ENCODE measurements around the gene EIF2S1. TPM values are rescaled to one million over a fixed set of nuclear protein-coding genes. Genes with fewer than 3 reads are reported as not detected.

EIF2S1 gene
- total and polyA plus RNA-seq, 2 experiments from 2014 or later: 106 to 123 TPM

DNA sequence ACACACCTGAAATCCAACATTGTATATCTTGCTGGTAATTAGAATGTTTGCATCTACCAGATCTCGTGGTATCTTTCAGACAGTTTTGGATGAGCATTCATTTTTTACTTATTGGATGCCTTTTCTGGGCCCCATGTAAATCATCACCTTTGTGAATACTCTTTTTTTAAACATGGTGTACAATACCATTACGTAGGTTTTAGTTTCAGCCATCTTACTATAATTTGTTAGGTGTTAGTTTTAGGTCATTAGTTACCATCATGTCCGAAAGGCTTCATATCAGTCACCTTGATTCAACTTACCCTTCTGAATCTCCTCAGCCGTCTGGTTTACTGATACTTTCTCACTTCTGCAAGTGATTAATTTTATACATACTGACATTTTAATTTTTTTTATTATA is 5.3 kb downstream of the EIF2S1 start:
- Histone ChIP-seq H3K4me2 (no peak overlapping the region), H3K4me1 (ENCODE audit: insufficient read depth) (peaks cover 13% of the 10 kb centered on the region), H3K27ac (no peak overlapping the region), H3K9me2 (replicated peaks; ENCODE audit: insufficient read depth) (no peaks in the 10 kb centered on the region), H3K4me3 (no peak overlapping the region), H3K36me3 (replicated peaks; ENCODE audit: insufficient read depth, low read depth) (no peaks in the 10 kb centered on the region), H2AFZ (no peak overlapping the region), H3K79me2 (peaks cover 76% of the 10 kb centered on the region), H4K20me1 (ENCODE audit: insufficient read depth, poor library complexity, severe bottlenecking) (peaks cover 8% of the 10 kb centered on the region), H3K27me3 (no peaks in the 10 kb centered on the region), H3K9me3 (ENCODE audit: low read depth) (no peaks in the 10 kb centered on the region)
- 95% methylated on average over 4 of the region's 4 CpGs for WGBS (ENCODE audit: low lambda C conversion rate, missing lambda C conversion rate)
- TF ChIP-seq, protein P1, sequence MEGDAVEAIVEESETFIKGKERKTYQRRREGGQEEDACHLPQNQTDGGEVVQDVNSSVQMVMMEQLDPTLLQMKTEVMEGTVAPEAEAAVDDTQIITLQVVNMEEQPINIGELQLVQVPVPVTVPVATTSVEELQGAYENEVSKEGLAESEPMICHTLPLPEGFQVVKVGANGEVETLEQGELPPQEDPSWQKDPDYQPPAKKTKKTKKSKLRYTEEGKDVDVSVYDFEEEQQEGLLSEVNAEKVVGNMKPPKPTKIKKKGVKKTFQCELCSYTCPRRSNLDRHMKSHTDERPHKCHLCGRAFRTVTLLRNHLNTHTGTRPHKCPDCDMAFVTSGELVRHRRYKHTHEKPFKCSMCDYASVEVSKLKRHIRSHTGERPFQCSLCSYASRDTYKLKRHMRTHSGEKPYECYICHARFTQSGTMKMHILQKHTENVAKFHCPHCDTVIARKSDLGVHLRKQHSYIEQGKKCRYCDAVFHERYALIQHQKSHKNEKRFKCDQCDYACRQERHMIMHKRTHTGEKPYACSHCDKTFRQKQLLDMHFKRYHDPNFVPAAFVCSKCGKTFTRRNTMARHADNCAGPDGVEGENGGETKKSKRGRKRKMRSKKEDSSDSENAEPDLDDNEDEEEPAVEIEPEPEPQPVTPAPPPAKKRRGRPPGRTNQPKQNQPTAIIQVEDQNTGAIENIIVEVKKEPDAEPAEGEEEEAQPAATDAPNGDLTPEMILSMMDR (IDR thresholded peaks at IDR 0.05; ENCODE audit: poor library complexity): no peak
- no peak for DNase-seq (ENCODE audit: low spot score)

GRCh38 chr14:67370830-67371229 is 10.7 kb downstream of the EIF2S1 start:
- Histone ChIP-seq H3K4me2 (no peak overlapping the region), H3K9me3 (ENCODE audit: low read depth) (no peaks in the 10 kb centered on the region), H3K4me3 (no peak overlapping the region), H3K27ac (no peak overlapping the region), H4K20me1 (ENCODE audit: insufficient read depth, poor library complexity, severe bottlenecking) (no peaks in the 10 kb centered on the region), H3K4me1 (ENCODE audit: insufficient read depth) (no peaks in the 10 kb centered on the region), H2AFZ (no peak overlapping the region), H3K79me2 (peaks cover 31% of the 10 kb centered on the region), H3K27me3 (no peaks in the 10 kb centered on the region), H3K36me3 (replicated peaks; ENCODE audit: insufficient read depth, low read depth) (no peaks in the 10 kb centered on the region), H3K9me2 (replicated peaks; ENCODE audit: insufficient read depth) (no peaks in the 10 kb centered on the region)
- TF ChIP-seq EZH2 (IDR thresholded peaks at IDR 0.05; ENCODE audit: borderline replicate concordance) (no peak), EZH2phosphoT487 (IDR thresholded peaks at IDR 0.05; ENCODE audit: low read depth, severe bottlenecking, unreplicated experiment) (no peak)
- TF ChIP-seq, protein P1 (IDR thresholded peaks at IDR 0.05; ENCODE audit: poor library complexity): no peak
- DNase-seq (ENCODE audit: low spot score): no peak
- WGBS (ENCODE audit: low lambda C conversion rate, missing lambda C conversion rate): 97% methylated on average over 5 of the region's 5 CpGs

DNA sequence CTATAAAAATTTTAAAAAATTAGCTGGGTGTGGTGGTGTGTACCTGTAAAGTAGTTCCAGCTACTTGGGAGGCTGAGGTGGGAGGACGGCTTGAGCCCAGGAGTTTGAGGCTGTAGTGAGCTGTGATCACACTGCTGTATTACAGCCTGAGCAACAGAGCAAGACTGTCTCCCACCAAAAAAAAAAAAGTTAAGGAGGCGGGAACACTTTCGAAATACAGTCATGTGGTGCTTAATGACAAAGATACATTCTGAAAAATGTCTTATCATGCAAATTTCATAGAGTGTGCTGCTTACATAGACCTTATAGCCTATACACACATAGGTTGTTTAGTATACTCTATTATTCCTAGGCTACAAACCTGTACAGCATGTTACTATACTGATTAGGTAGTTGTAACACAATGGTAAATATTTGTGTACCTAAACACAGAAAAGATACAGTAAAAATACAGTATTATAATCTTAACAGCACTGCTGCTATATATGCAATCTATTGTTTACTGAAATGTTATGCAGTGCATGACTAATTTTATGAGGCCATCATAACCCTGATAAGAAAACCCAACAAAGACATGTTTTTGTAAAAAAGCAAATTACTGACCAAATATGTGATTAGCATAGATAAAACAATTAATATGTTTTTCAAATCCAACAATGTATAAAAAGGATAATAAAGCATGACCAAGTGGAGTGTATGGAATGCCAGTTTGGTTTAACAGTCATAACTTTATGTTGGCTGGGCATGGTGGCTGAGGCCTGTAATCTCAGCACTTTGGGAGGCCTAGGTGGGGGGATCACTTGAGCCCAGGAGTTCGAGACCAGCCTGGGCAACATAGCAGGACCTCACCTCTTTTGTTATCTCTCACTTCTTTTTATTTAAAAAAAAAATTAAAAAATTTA is 11.4 kb downstream of the EIF2S1 start:
- WGBS (ENCODE audit: low lambda C conversion rate, missing lambda C conversion rate): 92% methylated on average over 4 of the region's 4 CpGs
- Histone ChIP-seq H3K4me1 (ENCODE audit: insufficient read depth) (no peaks in the 10 kb centered on the region), H3K79me2 (peaks cover 26% of the 10 kb centered on the region), H3K4me2 (no peak overlapping the region), H3K27me3 (no peaks in the 10 kb centered on the region), H3K36me3 (replicated peaks; ENCODE audit: insufficient read depth, low read depth) (no peaks in the 10 kb centered on the region), H2AFZ (no peak overlapping the region), H3K4me3 (no peak overlapping the region), H3K9me3 (ENCODE audit: low read depth) (no peaks in the 10 kb centered on the region), H3K9me2 (replicated peaks; ENCODE audit: insufficient read depth) (no peaks in the 10 kb centered on the region), H3K27ac (no peak overlapping the region), H4K20me1 (ENCODE audit: insufficient read depth, poor library complexity, severe bottlenecking) (no peaks in the 10 kb centered on the region)
- TF ChIP-seq, protein P1 (IDR thresholded peaks at IDR 0.05; ENCODE audit: poor library complexity): no peak
- no peak for TF ChIP-seq EZH2 (IDR thresholded peaks at IDR 0.05; ENCODE audit: borderline replicate concordance)
- TF ChIP-seq EZH2phosphoT487 (IDR thresholded peaks at IDR 0.05; ENCODE audit: low read depth, severe bottlenecking, unreplicated experiment): no peak
- DNase-seq (ENCODE audit: low spot score): no peak
